ENCODE results near the gene SND1.

- TF ChIP-seq, protein P1, sequence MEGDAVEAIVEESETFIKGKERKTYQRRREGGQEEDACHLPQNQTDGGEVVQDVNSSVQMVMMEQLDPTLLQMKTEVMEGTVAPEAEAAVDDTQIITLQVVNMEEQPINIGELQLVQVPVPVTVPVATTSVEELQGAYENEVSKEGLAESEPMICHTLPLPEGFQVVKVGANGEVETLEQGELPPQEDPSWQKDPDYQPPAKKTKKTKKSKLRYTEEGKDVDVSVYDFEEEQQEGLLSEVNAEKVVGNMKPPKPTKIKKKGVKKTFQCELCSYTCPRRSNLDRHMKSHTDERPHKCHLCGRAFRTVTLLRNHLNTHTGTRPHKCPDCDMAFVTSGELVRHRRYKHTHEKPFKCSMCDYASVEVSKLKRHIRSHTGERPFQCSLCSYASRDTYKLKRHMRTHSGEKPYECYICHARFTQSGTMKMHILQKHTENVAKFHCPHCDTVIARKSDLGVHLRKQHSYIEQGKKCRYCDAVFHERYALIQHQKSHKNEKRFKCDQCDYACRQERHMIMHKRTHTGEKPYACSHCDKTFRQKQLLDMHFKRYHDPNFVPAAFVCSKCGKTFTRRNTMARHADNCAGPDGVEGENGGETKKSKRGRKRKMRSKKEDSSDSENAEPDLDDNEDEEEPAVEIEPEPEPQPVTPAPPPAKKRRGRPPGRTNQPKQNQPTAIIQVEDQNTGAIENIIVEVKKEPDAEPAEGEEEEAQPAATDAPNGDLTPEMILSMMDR (IDR thresholded peaks at IDR 0.05), result no peak
- TF ChIP-seq POLR2AphosphoS5 (IDR thresholded peaks at IDR 0.05; ENCODE audit: insufficient read depth in 1 of 2, low read depth in 1 of 2) (no peak), POLR2A (IDR thresholded peaks at IDR 0.05) (no peak)
Observed at GRCh38 chr7:127912901-127913300, 260.9 kb downstream of the SND1 start.

Data from vagina (tissue), 2 donors.